ENCODE data around the gene SOX13.
"Not testable (repeated sequence)": the region's sequence is repeated elsewhere in the genome, so short reads cannot be mapped to it uniquely, and the experiment has no call there.

SOX13 gene

DNA sequence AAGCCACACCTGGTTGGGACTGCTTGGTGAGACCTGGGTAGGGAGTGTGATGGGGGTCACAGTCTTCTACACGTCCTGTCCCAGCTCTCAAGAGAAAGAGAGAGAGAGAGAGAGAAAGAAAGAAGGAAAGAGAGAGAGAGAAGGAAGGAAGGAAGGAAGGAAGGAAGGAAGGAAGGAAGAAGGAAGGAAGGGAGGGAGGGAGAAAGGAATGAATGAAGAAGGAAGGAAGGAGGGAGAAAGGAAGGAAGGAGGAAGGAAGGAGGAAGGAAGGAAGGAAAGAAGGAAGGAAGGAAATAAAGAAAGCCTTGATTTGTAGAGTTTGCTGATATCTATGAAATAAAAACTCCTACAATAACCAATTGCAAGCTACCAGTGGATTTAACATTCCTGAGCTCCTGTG lies 28.5 kb upstream of the SOX13 start:
- DNase-seq (ENCODE audit: low read depth), result no peak
- TF ChIP-seq, protein P1, sequence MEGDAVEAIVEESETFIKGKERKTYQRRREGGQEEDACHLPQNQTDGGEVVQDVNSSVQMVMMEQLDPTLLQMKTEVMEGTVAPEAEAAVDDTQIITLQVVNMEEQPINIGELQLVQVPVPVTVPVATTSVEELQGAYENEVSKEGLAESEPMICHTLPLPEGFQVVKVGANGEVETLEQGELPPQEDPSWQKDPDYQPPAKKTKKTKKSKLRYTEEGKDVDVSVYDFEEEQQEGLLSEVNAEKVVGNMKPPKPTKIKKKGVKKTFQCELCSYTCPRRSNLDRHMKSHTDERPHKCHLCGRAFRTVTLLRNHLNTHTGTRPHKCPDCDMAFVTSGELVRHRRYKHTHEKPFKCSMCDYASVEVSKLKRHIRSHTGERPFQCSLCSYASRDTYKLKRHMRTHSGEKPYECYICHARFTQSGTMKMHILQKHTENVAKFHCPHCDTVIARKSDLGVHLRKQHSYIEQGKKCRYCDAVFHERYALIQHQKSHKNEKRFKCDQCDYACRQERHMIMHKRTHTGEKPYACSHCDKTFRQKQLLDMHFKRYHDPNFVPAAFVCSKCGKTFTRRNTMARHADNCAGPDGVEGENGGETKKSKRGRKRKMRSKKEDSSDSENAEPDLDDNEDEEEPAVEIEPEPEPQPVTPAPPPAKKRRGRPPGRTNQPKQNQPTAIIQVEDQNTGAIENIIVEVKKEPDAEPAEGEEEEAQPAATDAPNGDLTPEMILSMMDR (conservative IDR thresholded peaks at IDR 0.05; ENCODE audit: low read length), result no peak
- H3K4me3 ChIP-seq (ENCODE audit: low read length), result no peak overlapping the region

DNA sequence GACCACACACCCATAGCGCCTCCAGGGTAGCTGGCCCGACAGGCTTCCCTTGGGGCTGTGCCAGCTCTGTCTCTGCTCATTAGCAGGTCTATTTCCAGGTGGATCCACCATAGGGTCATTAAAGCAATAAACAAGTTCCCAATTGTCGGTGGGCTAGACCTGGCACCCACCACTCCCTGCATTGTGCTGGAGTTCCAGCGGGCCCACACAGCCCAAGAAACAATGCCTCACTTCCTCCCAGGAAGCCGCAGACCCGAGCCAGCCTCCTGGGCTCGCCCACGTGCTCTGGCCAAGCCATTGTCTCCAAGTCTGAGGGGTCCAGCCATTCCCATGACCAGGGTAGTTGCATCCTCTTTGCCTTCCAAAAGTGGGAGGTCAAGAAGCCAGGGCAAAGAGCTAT lies 27.5 kb upstream of the SOX13 start:
- TF ChIP-seq, protein P1 (conservative IDR thresholded peaks at IDR 0.05; ENCODE audit: low read length), result no peak
- no peak overlapping the region for H3K4me3 ChIP-seq (ENCODE audit: low read length)
- DNase-seq (ENCODE audit: low read depth), result no peak

DNA sequence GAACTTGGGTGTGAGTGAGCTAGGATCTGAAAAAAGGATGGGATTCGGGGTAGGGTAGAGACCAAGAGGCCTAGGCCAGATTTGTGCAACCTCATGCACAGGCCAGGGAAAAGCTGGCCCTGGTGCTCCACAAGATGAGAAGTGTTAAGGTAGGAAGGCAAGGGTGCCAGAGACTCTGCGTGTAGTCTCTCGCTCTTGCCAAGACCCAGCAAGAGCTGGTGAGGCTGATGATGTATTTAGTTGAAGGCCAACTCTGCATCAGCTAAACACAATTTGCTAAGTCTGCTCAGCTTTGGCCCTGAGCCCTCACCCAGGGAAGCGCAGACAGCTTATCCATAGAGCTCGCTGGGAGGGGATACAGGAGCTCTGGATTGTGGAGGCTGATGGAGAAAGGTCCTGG lies 26.6 kb upstream of the SOX13 start:
- DNase-seq (ENCODE audit: low read depth), result no peak
- no peak overlapping the region for H3K4me3 ChIP-seq (ENCODE audit: low read length)
- TF ChIP-seq, protein P1 (conservative IDR thresholded peaks at IDR 0.05; ENCODE audit: low read length), result no peak

DNA sequence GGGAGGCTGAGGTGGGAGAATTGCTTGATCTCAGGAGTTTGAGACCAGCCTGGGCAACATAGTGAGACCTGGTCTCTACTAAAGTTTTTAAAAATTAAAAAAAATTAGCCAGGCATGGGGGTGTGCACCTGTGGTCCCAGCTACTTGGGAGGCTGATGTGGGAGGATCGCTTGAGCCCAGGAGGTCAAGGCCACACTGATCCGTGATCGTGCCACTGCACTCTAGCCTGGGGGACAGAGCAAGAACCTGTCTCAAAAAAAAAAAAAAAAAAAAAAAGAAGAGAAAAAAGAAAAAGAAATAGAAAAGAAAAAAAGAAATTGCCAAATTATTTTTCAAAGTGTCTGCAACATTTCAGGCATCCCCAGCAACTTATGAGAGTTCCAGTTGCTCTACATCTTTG lies 24.1 kb upstream of the SOX13 start:
- not testable (repeated sequence) for H3K4me3 ChIP-seq (ENCODE audit: low read length); DNase-seq (ENCODE audit: low read depth)

DNA sequence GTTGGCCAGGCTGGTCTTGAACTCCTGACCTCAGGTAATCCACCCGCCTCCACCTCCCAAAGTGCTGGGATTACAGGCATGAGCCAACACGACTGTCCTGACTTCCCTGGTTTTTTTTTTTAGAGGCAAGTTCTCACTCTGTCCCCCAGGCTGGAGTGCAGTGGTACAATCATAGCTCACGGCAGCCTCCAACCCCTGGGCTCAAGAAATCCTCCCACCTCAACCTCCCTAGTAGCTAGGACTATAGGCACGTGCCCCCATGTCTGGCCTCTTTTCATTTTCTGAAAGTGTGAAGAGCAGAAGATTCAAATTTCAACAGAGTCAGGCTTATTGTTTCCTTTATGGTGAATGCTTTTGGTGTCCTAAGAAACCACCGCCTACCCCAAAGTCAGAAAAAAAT lies 21.7 kb upstream of the SOX13 start:
- TF ChIP-seq, protein P1 (conservative IDR thresholded peaks at IDR 0.05; ENCODE audit: low read length), result no peak
- no peak overlapping the region for H3K4me3 ChIP-seq (ENCODE audit: low read length)
- DNase-seq (ENCODE audit: low read depth), result no peak

DNA sequence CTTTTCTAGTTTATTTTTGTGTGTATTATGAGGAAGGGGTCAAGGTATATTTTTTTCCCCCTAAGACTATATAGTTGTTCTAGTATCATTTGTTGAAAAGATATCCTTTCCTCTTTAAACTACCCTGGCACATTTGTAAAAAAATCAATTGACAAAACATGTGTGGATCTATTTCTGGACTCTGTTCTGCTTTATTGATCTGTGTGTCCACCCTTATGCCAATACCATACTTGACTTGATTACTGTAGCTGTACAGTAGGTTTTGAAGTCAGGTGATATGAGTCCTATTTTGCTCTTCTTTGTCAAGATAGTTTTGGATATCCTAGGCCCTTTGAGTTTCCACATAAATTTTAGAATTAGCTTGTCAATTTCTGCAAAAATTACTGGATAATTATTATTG lies 21.2 kb upstream of the SOX13 start:
- TF ChIP-seq, protein P1 (conservative IDR thresholded peaks at IDR 0.05; ENCODE audit: low read length), result no peak
- H3K4me3 ChIP-seq (ENCODE audit: low read length), result no peak overlapping the region
- DNase-seq (ENCODE audit: low read depth), result no peak

DNA sequence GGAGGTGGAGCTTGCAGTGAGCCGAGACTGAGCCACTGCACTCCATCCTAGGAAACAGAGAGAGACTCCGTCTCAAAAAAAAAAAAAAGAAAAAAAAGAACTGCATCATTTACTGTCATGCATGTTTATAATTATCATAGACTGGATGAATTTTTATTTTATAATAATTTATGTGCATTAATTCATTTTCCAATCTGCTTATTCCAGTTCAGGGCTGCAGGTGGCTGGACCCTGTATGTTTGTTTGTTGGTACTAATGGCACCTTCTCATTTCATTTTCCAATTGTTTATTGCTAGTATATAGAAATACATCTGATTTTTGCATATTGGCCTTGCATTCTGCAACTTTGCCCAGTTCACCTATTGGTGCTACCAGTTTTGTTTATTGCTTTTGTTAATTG lies 19.0 kb upstream of the SOX13 start:
- H3K4me3 ChIP-seq (ENCODE audit: low read length), result no peak overlapping the region
- DNase-seq (ENCODE audit: low read depth), result no peak
- TF ChIP-seq, protein P1 (conservative IDR thresholded peaks at IDR 0.05; ENCODE audit: low read length), result no peak

DNA sequence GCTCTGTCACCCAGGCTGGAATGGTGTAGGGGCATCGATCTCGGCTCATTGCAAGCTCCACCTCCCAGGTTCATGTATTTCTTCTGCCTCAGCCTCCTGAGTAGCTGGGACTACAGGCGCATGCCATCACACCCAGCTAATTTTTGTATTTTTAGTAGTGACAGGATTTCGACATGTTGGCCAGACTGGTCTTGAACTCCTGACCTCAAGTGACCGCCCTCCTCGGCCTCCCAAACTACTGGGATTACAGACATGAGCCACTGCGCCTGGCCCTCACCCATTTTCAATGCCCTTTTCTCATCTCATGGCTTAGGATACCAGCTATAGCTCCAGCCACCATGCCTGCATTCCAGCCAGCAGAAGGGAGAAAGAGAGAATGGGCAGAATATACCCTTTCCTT lies 12.9 kb upstream of the SOX13 start:
- no peak overlapping the region for H3K4me3 ChIP-seq (ENCODE audit: low read length)
- TF ChIP-seq, protein P1 (conservative IDR thresholded peaks at IDR 0.05; ENCODE audit: low read length), result no peak
- DNase-seq (ENCODE audit: low read depth), result no peak

All from AG10803 (cell line).